Loucy (cell line): ENCODE results near the gene OGDH.

ENCODE experiments used
- H2AFZ ChIP-seq: fragments of 200-600 bp; sonication (generic); 2 replicates; pipeline ENCODE4 v1.6.0; 2016; ENCODE audit warnings: antibody characterized with exemption, mild to moderate bottlenecking, low read length, moderate library complexity
- H3F3A ChIP-seq: fragments of 200-600 bp; 2 replicates; pipeline ENCODE4 v1.6.0; 2016; ENCODE audit warnings: antibody characterized with exemption, low read depth, mild to moderate bottlenecking
- H3K27me3 ChIP-seq: fragments of 200-600 bp; sonication (generic); 2 replicates; pipeline ENCODE4 v1.6.1; 2014; ENCODE audit warnings: low read length, mild to moderate bottlenecking; ENCODE audit not compliant: insufficient read depth, poor library complexity, severe bottlenecking
- H3K36me3 ChIP-seq: fragments of 200-600 bp; sonication (generic); 2 replicates; pipeline ENCODE4 v1.6.1; 2016; ENCODE audit warnings: low read length; ENCODE audit not compliant: insufficient read depth
- H3K4me1 ChIP-seq: fragments of 200-600 bp; sonication (generic); 2 replicates; pipeline ENCODE4 v1.5.1; 2014; ENCODE audit warnings: low read length, mild to moderate bottlenecking; ENCODE audit not compliant: insufficient read depth, poor library complexity, severe bottlenecking
- H3K4me2 ChIP-seq: fragments of 200-600 bp; sonication (generic); 2 replicates; pipeline ENCODE4 v1.6.0; 2014; ENCODE audit warnings: antibody characterized with exemption, low read length, low read depth, mild to moderate bottlenecking; ENCODE audit not compliant: poor library complexity, severe bottlenecking
- H3K4me3 ChIP-seq: fragments of 200-600 bp; sonication (generic); 2 replicates; pipeline ENCODE4 v1.5.1; 2014; ENCODE audit warnings: low read length, mild to moderate bottlenecking, mixed read lengths; ENCODE audit not compliant: poor library complexity, severe bottlenecking
- H3K79me2 ChIP-seq: fragments of 200-600 bp; sonication (generic); 2 replicates; pipeline ENCODE4 v1.6.1; 2014; ENCODE audit warnings: low read length; ENCODE audit not compliant: insufficient read depth
- H3K9ac ChIP-seq: fragments of 200-600 bp; sonication (generic); 2 replicates; pipeline ENCODE4 v1.6.0; 2014; ENCODE audit warnings: mild to moderate bottlenecking, low read depth, low read length, moderate library complexity; ENCODE audit not compliant: poor library complexity, severe bottlenecking
- H3K9me2 ChIP-seq: fragments of 200-600 bp; sonication (generic); replicated peaks from 2 replicates; pipeline ENCODE4 v1.6.1; 2016; ENCODE audit warnings: low read depth, low read length, mixed read lengths
- H3K9me3 ChIP-seq: fragments of 200-600 bp; sonication (generic); 2 replicates; pipeline ENCODE4 v1.6.1; 2014; ENCODE audit warnings: mild to moderate bottlenecking, antibody characterized with exemption, low read length, low read depth; ENCODE audit not compliant: insufficient read depth
- H4K20me1 ChIP-seq: fragments of 200-600 bp; sonication (generic); 2 replicates; pipeline ENCODE4 v1.6.0; 2014; ENCODE audit warnings: antibody characterized with exemption, low read length, mild to moderate bottlenecking; ENCODE audit not compliant: insufficient read depth, poor library complexity, severe bottlenecking
- EZH2phosphoT487 ChIP-seq: fragments of 200-600 bp; IDR thresholded peaks from 2 replicates; pipeline ENCODE4 v1.6.1; 2018; ENCODE audit warnings: antibody characterized with exemption, mild to moderate bottlenecking, moderate library complexity, borderline replicate concordance
- TF ChIP-seq, protein P1 (sequence below): fragments of 200-600 bp; sonication (generic); conservative IDR thresholded peaks from 2 replicates; pipeline ENCODE4 v1.5.1; 2014; ENCODE audit warnings: mild to moderate bottlenecking, antibody characterized with exemption, low read length

Gene OGDH

GRCh38 chr7:44733708-44734481 lies 127.5 kb downstream of the OGDH start:
- H3K4me1 ChIP-seq, result peaks cover 6% of the 10 kb centered on the region
- H3K27me3 ChIP-seq, result no peaks in the 10 kb centered on the region
- H4K20me1 ChIP-seq, result no peaks in the 10 kb centered on the region
- no peak overlapping the region for H3K4me2 ChIP-seq
- H3K9me3 ChIP-seq, result no peaks in the 10 kb centered on the region
- H3K9me2 ChIP-seq, result no peaks in the 10 kb centered on the region
- no peaks in the 10 kb centered on the region for H3K79me2 ChIP-seq
- no peaks in the 10 kb centered on the region for H3F3A ChIP-seq
- no peak overlapping the region for H2AFZ ChIP-seq
- TF ChIP-seq, protein P1, sequence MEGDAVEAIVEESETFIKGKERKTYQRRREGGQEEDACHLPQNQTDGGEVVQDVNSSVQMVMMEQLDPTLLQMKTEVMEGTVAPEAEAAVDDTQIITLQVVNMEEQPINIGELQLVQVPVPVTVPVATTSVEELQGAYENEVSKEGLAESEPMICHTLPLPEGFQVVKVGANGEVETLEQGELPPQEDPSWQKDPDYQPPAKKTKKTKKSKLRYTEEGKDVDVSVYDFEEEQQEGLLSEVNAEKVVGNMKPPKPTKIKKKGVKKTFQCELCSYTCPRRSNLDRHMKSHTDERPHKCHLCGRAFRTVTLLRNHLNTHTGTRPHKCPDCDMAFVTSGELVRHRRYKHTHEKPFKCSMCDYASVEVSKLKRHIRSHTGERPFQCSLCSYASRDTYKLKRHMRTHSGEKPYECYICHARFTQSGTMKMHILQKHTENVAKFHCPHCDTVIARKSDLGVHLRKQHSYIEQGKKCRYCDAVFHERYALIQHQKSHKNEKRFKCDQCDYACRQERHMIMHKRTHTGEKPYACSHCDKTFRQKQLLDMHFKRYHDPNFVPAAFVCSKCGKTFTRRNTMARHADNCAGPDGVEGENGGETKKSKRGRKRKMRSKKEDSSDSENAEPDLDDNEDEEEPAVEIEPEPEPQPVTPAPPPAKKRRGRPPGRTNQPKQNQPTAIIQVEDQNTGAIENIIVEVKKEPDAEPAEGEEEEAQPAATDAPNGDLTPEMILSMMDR, result no peak
- TF ChIP-seq EZH2phosphoT487, result no peak
- no peak overlapping the region for H3K9ac ChIP-seq
- no peak overlapping the region for H3K4me3 ChIP-seq
- H3K36me3 ChIP-seq, result no peaks in the 10 kb centered on the region

DNA sequence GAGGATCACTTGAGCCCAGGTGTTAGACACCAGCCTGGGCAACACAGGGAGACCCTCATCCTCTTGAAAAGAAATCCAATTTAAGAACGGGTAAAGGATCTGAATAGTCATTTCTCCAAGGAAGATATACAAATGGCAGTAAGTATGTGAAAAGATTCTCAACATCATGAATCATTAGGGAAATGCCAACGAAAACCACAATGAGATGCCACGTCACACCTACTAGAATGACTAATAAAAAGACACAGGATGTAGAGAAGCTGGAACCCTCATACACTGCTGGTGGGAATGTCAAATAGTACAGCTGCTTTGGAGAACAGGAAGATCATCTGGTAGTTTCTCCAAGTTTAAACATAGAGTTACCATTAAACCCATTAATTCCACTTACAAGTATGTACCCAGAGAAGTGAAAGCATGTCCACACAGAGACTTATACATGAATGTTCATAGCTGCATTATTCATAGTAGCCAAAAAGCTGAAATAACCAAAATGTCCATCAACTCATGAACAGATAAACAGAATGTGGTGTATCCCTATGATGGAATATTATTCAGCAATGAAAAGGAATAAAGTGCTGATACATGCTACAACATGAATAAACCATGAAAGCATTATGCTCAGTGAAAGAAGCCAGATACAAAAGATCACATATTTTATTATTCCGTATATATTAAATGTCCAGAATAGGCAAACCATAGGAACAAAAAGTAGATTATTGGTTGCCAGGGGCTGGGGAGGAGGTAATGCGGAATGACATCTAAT lies 129.2 kb downstream of the OGDH start:
- Histone ChIP-seq H3K27me3 (no peaks in the 10 kb centered on the region), H3K9ac (no peak overlapping the region), H3K79me2 (no peaks in the 10 kb centered on the region), H3K36me3 (no peaks in the 10 kb centered on the region), H3K9me2 (no peaks in the 10 kb centered on the region), H3K4me2 (no peak overlapping the region), H3F3A (no peaks in the 10 kb centered on the region), H4K20me1 (no peaks in the 10 kb centered on the region), H2AFZ (no peak overlapping the region), H3K4me1 (no peaks in the 10 kb centered on the region), H3K4me3 (no peak overlapping the region), H3K9me3 (no peaks in the 10 kb centered on the region)
- no peak for TF ChIP-seq EZH2phosphoT487
- TF ChIP-seq, protein P1, result no peak

DNA sequence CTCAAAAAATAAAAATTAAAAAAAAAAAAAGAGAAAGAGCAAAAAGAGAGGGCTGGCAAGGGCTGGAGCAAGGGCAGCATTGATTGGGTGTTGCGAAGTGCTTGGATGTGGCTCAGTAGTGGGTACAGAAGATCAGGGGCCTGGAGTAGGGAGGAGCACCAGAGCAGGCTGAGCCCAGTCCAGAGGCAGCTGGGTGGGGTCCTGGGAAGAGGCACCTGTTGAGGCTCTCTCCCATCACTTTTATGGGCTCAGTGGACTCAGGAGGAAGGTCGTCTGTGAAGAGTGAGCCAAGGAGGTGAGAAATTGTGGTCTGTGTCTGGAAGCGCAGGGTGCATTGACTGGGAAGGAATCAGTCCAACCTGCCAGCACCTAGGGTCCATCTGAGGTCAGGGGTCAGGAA lies 130.5 kb downstream of the OGDH start:
- Histone ChIP-seq H3K9ac (no peak overlapping the region), H3K9me2 (no peaks in the 10 kb centered on the region)

More for the DNA sequence above, 130.5 kb downstream of the OGDH start:
- no peaks in the 10 kb centered on the region for H4K20me1 ChIP-seq
- no peaks in the 10 kb centered on the region for H3F3A ChIP-seq
- H2AFZ ChIP-seq, result no peak overlapping the region
- H3K9me3 ChIP-seq, result no peaks in the 10 kb centered on the region
- H3K79me2 ChIP-seq, result no peaks in the 10 kb centered on the region
- TF ChIP-seq, protein P1, result no peak
- no peak for TF ChIP-seq EZH2phosphoT487
- no peak overlapping the region for H3K4me2 ChIP-seq
- H3K27me3 ChIP-seq, result no peaks in the 10 kb centered on the region
- H3K4me1 ChIP-seq, result no peaks in the 10 kb centered on the region
- H3K36me3 ChIP-seq, result no peaks in the 10 kb centered on the region
- H3K4me3 ChIP-seq, result no peak overlapping the region
